Upper lobe of left lung (tissue), 4 donors: ENCODE results near the gene PDE11A.

Source experiments
- POLR2AphosphoS5 ChIP-seq, 2 donors: sonication (generic); formaldehyde crosslinking; IDR thresholded peaks; one replicate each; pipeline ENCODE4 v1.5.1; 2017; ENCODE audit warnings: antibody characterized with exemption in 2 of 2
- TF ChIP-seq, protein P1 (sequence below), 6 experiments: fragments of 450-650 bp in 4 of 6; fragments of 200-600 bp in 2 of 6; sonication (generic) in 2 of 6; IDR thresholded peaks; one replicate each; pipeline ENCODE4 v1.5.1; 2016 to 2019; ENCODE audit warnings: antibody characterized with exemption in 6 of 6

- TF ChIP-seq, protein P1, sequence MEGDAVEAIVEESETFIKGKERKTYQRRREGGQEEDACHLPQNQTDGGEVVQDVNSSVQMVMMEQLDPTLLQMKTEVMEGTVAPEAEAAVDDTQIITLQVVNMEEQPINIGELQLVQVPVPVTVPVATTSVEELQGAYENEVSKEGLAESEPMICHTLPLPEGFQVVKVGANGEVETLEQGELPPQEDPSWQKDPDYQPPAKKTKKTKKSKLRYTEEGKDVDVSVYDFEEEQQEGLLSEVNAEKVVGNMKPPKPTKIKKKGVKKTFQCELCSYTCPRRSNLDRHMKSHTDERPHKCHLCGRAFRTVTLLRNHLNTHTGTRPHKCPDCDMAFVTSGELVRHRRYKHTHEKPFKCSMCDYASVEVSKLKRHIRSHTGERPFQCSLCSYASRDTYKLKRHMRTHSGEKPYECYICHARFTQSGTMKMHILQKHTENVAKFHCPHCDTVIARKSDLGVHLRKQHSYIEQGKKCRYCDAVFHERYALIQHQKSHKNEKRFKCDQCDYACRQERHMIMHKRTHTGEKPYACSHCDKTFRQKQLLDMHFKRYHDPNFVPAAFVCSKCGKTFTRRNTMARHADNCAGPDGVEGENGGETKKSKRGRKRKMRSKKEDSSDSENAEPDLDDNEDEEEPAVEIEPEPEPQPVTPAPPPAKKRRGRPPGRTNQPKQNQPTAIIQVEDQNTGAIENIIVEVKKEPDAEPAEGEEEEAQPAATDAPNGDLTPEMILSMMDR (IDR thresholded peaks at IDR 0.05): no peak
- no peak for TF ChIP-seq POLR2AphosphoS5 (IDR thresholded peaks at IDR 0.05)
Measured at GRCh38 chr2:177675350-177675821, 397.2 kb downstream of the PDE11A start.
